Fibroblast of pulmonary artery (primary cell): ENCODE results near the gene MACROH2A1.

Experiments
- DNase-seq: peaks from one replicate; pipeline ENCODE4 v3.0.0-alpha.2; 2010; ENCODE audit warnings: low read depth
- H3K4me3 ChIP-seq: replicated peaks from 2 replicates; pipeline ENCODE4 v1.5.1; 2011; ENCODE audit warnings: low read depth, mild to moderate bottlenecking, control low read depth, low read length, moderate library complexity
- CTCF ChIP-seq: IDR thresholded peaks from 2 replicates; pipeline ENCODE4 v1.5.1; 2011; ENCODE audit warnings: mild to moderate bottlenecking, control low read depth, low read length, inconsistent platforms; ENCODE audit errors: missing control alignments

The MACROH2A1 gene

GRCh38 chr5:135392256-135392655, 6.8 kb downstream of the MACROH2A1 start:
- H3K4me3 ChIP-seq = no peak overlapping the region
- no peak for TF ChIP-seq CTCF
- peak; percentile 49 for DNase-seq

GRCh38 chr5:135391869-135392255, 7.2 kb downstream of the MACROH2A1 start:
- no peak for TF ChIP-seq CTCF
- H3K4me3 ChIP-seq = no peak overlapping the region
- no peak for DNase-seq

GRCh38 chr5:135391116-135391868, 7.7 kb downstream of the MACROH2A1 start:
- no peak for TF ChIP-seq CTCF
- DNase-seq = peak; percentile 68
- H3K4me3 ChIP-seq = no peak overlapping the region

- H3K4me3 ChIP-seq = no peak overlapping the region
- no peak for TF ChIP-seq CTCF
- no peak for DNase-seq
These were observed 10.1 kb downstream of the MACROH2A1 start for GRCh38 chr5:135388860-135389435.

GRCh38 chr5:135387629-135387960, 11.4 kb downstream of the MACROH2A1 start:
- H3K4me3 ChIP-seq = no peak overlapping the region
- no peak for DNase-seq
- no peak for TF ChIP-seq CTCF

GRCh38 chr5:135386886-135387628, 12.0 kb downstream of the MACROH2A1 start:
- no peak for TF ChIP-seq CTCF
- no peak overlapping the region for H3K4me3 ChIP-seq
- DNase-seq = peak; percentile 95
